GM18873 (cell line): ENCODE data around the gene PPP1R13B.

ENCODE experiments used
- ATAC-seq: cut with Tn5 transposase; IDR thresholded peaks from one replicate; pipeline ENCODE4 v1.9.1; 2021; ENCODE audit warnings: mild to moderate bottlenecking, moderate library complexity, moderate number of reproducible peaks; ENCODE audit not compliant: unreplicated experiment, low FRiP score

PPP1R13B gene

DNA sequence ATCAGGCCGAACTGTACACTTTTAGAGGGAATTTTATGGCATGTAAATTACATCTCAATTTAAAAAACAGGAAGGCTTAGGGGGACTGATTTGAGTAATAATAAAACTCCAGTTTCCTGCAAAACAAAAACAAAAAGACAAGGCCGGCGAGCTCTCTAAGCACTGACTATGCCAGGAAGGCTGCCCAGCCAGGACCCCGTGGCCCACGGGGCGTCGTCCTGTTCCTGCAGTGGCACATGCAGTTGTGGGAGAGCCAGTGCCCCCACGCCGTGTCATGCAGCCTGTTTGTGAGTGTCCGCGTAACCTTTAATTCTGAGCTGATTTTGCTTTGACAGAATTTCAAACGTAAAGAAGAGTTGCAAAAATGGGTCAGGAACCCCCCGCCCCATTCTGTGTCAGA lies 142.7 kb downstream of the PPP1R13B start:
- no peak for ATAC-seq

DNA sequence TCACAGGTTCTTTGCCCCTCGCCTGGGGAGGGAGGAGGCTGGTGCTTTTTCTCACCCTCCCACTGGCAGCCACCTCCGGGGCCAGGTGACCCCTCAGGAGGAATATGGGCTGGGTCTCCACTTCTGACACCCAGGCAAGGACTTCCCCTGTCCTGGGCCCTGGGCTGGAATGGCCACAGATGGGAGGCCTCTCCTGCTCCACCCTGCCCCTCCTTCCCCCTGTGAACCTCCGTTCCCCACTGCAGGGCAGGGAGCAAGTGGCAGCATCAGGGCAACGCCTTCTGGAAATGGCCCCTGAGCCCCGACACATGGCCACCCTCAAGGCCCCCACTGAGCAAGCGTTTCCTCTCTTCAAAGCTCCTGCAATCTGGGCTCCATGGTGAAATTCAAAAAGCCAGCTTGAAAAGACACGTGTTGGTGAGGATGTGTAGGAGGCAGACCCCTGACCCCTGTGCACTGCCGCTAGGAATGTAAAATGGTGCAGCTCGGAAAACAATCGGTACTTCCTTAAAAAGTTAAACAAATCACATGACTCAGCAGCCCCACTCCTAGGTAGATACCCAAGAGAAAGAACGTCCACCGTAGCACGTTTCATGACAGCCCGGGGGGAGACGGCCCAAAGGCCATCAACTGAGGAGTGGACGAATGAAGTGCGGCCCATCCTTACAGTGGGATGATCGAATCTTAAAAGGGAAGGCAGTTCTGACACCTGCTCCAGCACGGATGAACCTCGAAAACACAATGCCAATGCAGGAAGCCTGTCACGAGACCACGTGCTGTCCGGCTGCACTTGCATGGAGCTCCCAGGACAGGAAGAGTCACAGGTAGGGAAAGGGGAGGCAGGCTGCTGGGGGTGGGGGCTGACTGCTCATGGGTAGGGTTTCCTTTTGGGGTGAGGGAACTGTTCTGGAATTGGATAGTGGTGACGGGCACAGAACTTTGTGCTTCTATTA lies 143.7 kb downstream of the PPP1R13B start:
- no peak for ATAC-seq

DNA sequence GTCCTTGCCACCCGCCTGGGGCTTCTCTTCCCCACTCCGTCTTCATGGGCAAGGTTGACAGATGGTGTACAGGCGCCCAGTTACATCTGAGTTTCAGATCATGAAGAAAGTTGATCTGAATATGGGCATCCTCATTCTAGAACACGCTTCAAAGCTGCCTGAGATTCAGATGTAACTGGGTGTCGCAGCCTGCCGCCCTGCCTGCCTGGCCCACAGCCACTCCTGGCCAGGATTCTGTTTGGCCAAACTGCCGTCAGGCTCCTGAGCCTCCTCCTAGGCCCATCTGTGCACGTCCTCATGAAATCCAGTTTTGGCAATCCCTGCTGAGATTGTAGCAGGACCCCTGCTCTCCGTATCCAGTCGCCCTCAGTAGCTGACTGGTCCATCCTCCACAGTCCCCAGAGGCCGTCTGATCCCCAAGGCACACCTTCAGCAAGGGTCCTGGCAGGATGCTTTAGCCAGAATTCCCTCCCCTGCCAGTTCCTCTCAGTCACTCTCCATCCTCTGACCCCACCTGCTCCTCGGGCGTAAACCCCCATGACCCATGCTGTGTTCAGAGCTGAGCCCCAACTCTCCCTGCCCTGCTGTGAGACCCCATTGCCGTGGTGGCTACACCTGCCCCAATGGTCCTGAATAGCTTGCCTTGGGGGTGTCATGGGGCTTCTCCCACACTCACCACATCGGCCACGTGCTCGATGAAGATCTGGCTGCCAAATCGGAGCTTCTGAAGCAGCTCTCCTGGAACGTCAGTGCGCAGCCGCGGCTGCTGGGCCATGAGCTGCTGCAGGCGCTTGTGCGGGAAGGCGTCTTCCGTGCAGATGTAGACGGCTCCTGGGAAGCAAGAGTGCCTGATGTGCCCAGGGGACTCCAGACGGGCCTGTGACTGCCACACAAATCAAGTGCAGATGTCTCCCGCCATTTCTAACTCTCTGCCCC lies 144.6 kb downstream of the PPP1R13B start:
- no peak for ATAC-seq

DNA sequence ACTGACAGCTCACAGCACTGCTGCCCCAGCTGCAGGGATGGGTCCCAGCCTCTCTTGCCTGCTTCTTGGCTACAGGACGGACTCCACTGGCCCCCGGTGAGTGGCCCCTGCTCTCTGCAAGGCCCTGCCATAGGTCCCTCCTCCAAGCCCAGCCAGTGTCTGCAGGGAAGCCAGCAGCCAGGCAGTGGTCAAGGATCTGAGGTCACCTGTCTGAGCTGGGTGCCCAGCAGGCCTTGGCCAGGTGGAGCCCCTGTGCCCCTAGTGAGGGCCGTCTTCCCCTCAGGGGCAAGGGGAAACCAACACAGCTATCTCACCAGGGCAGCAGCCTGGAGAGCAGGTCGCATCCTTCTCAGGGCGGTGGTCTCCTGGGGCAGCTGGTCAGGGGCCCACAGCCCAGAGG lies 145.3 kb downstream of the PPP1R13B start:
- ATAC-seq, result no peak

DNA sequence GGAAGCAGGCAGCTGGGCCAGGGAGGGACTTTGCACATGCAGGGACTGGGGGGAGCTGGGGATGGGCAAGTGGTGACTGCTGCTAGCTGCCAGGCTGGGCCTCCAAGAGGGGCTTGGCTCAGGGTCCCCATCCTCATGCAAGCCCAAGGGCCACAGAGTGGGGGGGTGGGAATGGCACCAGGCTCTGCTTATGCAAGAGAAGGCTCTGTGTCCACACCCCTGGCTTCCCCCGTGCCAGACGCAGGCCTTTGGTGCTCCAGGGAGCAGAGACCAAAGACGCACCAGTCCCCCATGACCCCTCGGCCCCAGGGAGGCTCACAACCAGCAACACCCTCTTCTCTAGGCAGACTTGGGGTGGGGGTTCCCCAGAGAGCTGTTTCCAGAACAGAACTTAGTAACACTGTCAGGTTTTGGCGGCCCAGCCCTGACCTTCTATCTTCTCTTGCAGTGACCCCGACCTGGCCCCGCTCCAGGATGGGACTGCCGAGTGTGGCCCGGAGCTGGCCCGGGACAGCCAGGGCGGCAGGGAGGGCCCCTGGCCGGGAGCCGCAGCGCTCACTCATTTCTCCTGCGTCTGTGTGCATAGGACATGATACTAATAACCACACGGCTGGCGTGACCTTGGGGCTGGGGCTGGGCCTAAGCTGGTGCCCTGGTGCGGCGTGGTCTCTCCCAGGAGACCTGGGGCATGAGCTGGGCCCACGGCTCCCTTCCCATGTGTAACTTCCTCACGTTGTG lies 146.5 kb downstream of the PPP1R13B start:
- ATAC-seq, result no peak

DNA sequence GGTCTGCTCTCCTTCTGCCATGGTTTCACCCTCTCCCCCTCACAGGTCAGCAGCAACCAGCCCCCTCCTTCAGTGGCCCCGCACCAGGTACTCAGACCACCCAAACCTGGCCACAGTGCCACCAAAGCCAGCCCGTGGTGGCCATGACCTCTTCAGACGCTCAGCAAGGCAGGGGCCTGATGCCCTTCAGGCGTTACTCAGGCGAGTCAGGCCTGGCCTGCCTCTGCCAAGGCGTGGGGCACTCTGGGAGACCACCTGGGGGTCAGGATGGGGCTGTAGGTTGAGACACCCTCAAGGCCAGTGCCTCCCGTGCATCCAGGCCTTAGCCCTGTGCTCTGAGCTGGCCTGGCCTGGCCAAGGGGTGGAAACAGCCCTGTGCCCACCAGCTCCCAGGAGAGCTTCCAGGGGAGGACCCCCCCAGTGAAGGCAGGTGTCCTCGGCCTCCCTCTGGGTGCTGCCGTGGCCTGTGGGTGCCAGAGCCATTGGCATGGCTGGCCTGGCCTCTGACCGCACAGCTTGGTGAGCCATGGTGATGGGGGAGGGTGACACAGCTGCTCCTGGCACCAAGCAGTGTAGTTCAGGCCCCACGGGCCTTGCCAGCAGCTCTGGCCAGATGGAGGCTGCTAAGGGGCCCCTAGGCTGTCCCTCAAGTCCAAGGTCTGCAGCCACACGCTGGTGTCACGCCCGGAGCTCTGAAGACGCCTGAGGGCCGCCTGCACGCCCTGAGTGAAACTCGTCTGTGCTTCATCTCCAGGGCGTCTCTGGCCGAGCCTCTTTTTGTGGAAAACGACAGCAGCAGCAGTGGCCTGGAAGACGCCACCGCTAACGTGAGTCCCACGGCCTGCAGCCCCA lies 147.2 kb downstream of the PPP1R13B start:
- ATAC-seq, result no peak

DNA sequence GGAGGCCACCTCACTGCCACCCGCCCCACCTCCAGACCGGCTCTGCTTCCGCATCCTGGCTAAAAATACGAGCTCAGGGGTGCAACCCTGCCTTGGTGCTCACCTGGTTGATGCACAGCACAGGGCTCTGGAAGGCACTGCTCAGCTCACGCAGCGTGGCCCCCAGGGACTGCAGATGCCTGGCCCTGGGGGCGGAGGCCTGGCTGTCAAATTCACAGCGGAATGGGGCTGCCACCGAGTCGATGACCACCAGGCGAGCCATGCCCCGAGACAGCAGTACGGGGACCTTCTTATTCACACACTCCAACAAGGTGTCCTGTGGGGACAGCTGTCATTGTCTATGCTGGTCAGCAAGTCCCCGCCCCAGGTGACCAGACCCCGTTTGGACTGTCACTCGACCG lies 148.1 kb downstream of the PPP1R13B start:
- no peak for ATAC-seq

DNA sequence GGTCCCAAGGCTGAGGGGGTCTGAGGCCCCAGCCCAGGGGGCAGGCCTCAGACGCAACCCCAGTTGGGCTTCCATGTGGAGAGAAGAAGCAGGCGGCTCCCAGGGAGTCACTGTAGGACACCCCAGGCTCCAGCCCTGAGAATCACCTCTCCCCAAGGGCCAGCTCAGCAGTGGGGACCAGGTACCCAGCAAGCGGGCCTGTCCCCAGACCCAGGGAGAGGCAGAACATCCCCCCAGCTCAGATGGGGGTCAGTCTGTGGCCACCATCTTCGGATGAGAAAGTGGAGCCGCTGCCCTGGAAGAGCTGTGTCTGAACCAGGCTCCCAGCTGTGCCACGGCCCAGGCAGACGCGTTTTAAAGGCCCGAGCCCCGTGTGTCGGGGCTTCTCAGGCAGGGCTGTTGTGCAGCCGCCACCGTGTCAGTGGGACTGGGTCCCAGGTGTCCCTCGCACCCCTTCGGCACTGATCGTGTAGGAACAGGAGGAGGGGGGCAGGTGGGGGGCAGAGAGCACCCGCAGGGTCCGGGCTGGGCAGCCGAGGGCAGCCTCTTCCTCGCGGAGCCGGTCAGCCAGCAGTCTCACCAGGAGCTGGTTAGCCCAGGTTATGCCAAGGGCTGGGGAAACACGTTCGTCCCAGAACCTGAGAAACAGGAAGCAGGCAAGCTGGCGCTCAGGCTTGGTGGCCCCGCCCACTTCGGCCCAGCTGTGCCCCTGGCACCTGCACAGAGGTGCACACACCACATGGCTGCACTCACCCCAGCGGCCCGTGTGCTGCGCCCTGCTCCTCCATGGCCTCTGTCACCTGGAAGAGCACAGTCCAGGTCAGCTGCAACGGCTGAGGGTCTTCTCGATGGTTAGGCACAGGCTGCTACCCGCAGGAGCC lies 148.8 kb downstream of the PPP1R13B start:
- ATAC-seq, result no peak

DNA sequence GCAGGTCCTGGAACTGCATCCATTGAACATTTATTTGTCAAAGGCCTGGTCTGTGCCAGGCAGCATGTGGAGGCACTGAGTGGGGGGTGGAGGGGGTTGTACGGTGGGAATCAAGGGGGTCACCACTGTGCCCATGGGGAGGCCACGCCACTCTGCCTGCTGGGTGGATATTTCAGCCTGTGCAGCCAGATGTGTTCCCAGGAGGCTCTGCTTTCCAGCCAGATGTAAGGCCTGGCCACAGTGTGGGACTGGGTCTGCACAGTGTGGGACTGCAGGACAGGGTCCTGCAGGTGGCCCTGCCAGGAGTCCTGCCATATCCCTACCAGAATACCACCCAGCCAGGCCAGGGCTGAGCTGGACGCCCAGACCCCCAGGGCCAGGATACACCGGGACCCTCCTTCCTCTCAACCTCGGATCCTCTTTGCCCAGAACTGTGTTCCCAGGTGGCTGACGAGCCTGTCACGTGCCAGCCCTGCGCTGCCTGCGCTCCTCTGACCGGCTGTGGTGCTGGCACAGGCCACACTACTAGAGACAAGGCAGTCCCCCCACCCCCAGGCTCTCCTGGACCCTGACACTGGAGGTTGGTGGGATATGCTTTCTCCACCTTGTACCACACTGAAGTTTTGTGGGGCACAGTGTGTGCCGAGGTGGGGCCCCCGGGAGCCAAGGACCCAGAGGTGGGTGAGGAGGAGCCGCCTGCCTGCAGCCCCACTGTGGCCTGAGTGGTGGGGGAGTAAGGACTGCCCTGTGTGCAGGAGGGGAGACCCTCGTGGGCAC lies 149.6 kb downstream of the PPP1R13B start:
- ATAC-seq, result no peak

DNA sequence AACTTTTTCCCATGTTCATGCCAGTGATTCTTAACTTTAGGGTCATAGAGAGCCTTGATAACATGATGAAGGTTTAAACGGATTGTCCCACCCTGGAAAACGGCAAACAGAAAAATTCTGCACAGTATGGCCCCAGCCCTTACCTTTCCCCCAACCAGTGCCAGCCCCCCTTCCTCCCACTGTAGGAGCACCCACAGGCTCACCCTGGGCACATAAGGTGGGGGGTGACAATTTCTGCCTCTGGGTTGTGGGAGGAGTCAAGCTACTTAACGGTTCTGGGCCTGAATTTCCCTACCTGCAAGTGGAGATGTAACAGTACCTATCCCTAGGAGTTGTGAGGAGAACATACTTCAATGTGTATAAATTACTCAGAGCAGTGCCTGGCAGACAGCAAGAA lies 150.2 kb downstream of the PPP1R13B start:
- no peak for ATAC-seq

DNA sequence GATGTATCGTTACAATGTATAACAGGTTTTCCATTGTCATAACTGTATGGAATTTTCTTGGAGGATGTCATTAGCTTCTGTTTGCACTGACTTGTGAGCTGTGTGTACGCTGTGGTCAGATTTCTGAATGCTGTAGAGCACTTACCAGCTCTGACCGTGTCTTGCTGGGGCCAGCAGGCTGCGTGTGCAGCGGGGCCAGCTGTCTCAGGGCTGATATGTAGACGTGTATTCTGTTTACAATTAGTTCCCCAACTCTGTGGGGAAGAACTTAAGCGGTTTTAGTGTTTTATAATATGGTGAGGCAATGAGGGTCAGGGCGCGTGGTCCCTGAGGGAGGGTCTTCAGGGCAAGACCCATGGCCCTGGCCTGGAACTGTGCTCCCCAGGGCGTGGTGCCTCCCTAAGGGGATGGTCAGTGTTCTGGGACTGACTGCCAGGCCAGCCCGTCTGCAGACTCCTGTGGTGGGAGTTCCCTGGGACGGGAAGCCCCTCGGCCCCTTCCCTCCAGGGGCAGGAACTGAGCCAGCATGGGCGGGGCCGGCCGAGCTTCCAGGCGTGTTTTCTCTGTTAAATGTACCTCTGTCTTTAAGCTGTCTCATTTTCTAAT lies 150.8 kb downstream of the PPP1R13B start:
- ATAC-seq, result no peak

DNA sequence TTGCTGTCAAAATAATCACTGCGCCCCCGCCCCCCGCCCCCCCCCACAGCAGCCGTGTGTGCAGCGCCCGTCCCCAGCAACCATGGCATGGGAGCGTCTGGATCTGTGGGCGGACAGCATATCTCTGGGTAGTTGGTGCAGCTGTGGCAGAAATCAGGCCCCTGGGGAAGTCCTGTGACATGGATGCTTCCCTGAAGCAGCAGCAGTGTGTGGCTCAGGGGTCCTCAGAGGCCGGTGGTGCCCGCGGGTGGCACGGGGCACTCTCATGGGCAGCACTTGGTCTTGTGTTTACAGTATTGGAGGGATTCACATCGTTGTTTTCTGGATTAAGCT lies 151.3 kb downstream of the PPP1R13B start:
- ATAC-seq, result no peak

DNA sequence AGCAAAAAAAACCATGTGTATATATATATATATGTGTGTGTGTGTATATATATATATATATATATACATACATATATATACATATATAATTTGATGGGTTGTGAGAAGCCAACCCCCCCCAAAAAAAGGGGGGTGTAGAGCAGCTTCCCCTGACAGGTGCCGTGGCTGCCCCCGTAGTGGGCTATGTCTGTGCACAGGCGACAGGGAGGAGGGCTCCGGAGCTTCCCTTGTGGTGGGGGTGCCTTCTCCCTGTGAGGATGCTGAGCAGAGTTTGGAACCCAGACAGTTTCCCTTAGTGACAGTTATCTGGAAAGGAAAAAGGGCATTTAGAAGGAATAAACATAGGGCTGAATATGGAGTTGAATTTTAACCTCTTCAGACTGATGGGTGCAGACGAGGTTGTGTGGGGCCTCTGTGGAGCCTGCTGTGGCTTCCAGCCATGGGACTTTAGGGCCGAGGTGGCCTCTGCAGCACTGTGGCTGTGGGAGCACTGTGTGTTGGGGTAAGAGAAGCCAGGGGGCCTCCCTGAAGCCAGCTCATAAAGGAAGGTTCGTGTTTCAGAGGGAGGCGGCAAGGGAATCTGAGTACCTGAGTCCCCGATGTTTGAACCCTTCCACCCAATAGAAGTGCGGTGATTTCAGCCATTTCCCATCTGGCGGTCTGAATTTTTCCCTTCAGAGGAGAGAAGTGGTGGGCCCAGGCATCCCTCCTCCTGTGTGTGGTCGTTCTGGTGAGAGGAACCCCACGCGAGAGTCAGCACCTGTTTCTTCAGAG lies 151.9 kb downstream of the PPP1R13B start:
- no peak for ATAC-seq

DNA sequence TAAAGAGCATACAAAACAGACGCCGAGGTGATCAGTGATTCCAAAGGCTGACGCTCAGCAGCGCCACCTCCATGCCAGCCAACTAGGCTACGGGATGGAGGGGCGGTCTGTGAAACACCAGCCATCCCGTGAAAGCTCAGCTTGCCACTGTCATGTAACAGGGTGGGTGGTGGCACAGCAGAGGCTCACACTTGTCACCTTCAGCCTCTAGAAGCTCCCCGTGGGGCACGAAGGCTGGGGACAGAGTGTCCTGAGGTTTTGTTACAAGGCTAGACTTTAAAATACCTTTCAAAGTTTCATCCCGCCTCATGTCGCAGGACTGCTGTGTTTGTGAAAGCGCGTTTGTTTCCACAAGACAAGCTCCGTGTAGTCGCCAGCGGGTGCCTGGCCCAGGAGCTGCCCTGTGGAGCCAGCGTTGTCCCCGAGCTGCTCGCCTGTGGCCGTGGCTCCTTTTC lies 152.8 kb downstream of the PPP1R13B start:
- ATAC-seq, result no peak

DNA sequence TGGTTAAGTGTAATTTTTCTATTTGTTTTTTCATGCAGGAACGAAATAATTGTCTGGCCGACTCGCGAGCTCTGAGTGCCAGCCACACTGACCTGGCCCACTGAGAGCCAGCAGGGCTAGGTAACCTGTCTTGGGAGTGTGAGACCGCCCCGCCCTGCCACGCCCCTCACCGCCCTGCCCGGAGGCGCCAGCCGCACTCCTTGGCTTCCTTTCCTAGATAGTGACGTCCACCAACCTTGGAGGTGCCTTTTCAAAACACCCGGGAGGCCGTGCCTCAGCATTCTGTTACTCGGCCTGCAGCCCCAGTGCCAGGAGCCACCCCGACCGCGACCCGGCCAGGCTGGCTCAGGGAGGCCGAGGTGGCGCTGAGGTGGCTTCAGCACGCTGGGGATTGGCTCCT lies 153.9 kb downstream of the PPP1R13B start:
- ATAC-seq, result no peak

DNA sequence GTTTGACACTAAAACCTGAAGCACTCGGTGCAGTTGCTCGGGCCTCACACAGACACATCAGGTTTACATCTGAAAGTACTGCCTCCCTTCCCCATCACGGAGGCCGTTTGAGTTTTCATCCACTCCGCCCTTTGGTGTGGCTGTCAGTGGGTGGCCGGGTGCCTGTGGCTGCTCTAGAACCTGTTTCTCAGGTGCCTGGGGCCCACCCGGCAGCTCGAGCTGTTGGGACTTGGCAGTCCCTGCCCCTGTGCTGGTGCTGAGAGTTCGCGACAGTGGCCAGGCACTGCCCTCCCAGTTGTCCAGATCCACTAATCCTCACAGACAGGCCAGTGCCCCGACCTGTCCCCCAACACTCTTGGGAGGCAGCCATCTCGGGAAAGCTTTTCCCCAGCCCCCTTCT lies 154.5 kb downstream of the PPP1R13B start:
- ATAC-seq, result no peak

DNA sequence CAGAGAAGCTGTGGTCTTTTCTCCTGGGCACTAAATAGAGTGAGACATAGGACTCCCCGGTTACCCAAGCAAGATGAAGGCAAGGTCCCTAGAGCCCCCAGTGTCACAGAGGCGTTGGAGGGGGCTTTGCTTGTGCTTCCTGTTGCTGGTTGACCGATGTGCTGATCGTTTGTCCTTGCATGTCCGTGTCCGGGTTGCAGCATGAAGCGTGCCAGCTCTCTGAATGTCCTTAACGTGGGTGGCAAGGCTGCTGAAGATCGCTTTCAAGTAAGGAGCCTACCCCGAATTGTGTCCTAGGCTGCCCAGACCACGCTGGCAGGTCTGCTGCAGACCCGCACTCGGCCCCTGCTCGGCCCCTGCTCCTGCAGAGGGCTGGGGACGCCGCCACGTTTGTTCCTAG lies 155.2 kb downstream of the PPP1R13B start:
- no peak for ATAC-seq
